ENCODE measurements around the gene RASSF4. TPM values are rescaled to one million over a fixed set of nuclear protein-coding genes. Genes with fewer than 3 reads are reported as not detected.

Gene RASSF4
- total RNA-seq, 4 donors from 2014 or later, result 1.7 to 22.5 (median 7.4) TPM

- H3K36me3 ChIP-seq, result no peaks in the 10 kb centered on the region
- no peaks in the 10 kb centered on the region for H3K27me3 ChIP-seq
- no peak overlapping the region for H3K4me3 ChIP-seq
- WGBS, 2 donors, result 70 to 90% methylated on average over 2 to 8 of the region's 10 CpGs
- peaks cover 38 to 84% (median 70%) of the 10 kb centered on the region in 3 donors for H3K4me1 ChIP-seq
- peak overlapping the region in 3 of 4 donors; percentile 62 to 81 (median 73) for H3K27ac ChIP-seq
- TF ChIP-seq POLR2A (IDR thresholded peaks at IDR 0.05), result no peak
- no peak for TF ChIP-seq CTCF (IDR thresholded peaks at IDR 0.05)
- H3K9me3 ChIP-seq, result no peaks in the 10 kb centered on the region
- DNase-seq, result no peak
- intact Hi-C loops (cut with DNase I), result no loop called here
Observed at GRCh38 chr10:44983895-44984278, 24.3 kb downstream of the RASSF4 start.

DNA sequence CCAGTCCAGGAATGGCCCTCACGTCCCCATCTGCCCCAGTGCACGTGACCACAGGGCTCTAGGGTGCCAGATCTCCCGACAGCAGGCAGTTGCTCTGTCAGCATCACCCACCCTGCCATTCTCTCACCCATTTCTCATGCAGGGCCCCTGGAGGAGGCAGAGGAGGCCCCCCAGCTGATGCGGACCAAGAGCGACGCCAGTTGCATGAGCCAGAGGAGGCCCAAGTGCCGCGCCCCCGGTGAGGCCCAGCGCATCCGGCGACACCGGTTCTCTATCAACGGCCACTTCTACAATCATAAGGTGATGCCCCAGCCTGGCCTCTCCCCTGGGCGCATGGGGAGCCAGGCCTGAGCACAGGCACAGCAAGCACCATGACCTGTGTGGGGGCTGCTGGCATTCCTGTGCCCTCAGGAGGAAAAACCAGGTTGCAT lies 25.1 kb downstream of the RASSF4 start:
- Histone ChIP-seq H3K4me3 (no peak overlapping the region), H3K4me1 (peaks cover 30 to 77% (median 62%) of the 10 kb centered on the region in 3 donors), H3K27ac (peak overlapping the region in 3 of 4 donors; percentile 62 to 75 (median 73)), H3K36me3 (peaks cover 0 to 5% (median 0%) of the 10 kb centered on the region in 3 donors), H3K9me3 (no peaks in the 10 kb centered on the region), H3K27me3 (no peaks in the 10 kb centered on the region)
- DNase-seq, result no peak
- intact Hi-C loops (cut with DNase I), result no loop called here
- no peak for TF ChIP-seq POLR2A (IDR thresholded peaks at IDR 0.05)
- no peak for TF ChIP-seq CTCF (IDR thresholded peaks at IDR 0.05)
- 95 to 100% methylated on average over 7 to 8 of the region's 15 CpGs for WGBS, 2 donors

- peaks cover 24 to 77% (median 58%) of the 10 kb centered on the region in 3 donors for H3K4me1 ChIP-seq
- DNase-seq, result no peak
- H3K36me3 ChIP-seq, result peaks cover 0 to 5% (median 0%) of the 10 kb centered on the region in 3 donors
- H3K27me3 ChIP-seq, result no peaks in the 10 kb centered on the region
- TF ChIP-seq CTCF (IDR thresholded peaks at IDR 0.05) (no peak), POLR2A (IDR thresholded peaks at IDR 0.05) (no peak)
- intact Hi-C loops (cut with DNase I), result no loop called here
- H3K27ac ChIP-seq, result peak overlapping the region in 3 of 4 donors; percentile 62 to 75 (median 73)
- H3K9me3 ChIP-seq, result no peaks in the 10 kb centered on the region
- H3K4me3 ChIP-seq, result no peak overlapping the region
- WGBS, 2 donors, result 57 to 82% methylated on average over 2 to 9 of the region's 9 CpGs
Observed at GRCh38 chr10:44985175-44985681, 25.6 kb downstream of the RASSF4 start.

GRCh38 chr10:44986179-44986578 lies 26.6 kb downstream of the RASSF4 start:
- TF ChIP-seq CTCF (IDR thresholded peaks at IDR 0.05), result no peak
- no peak for TF ChIP-seq POLR2A (IDR thresholded peaks at IDR 0.05)
- Histone ChIP-seq H3K9me3 (no peaks in the 10 kb centered on the region), H3K27me3 (no peaks in the 10 kb centered on the region), H3K27ac (peak overlapping the region in 3 of 4 donors; percentile 62 to 75 (median 73)), H3K4me3 (no peak overlapping the region), H3K4me1 (peaks cover 16 to 77% (median 58%) of the 10 kb centered on the region in 3 donors), H3K36me3 (peaks cover 0 to 5% (median 0%) of the 10 kb centered on the region in 3 donors)
- 83 to 88% methylated on average over 3 of the region's 3 CpGs for WGBS, 2 donors
- intact Hi-C loops (cut with DNase I), result no loop called here
- no peak for DNase-seq

- DNase-seq, result no peak
- no peaks in the 10 kb centered on the region for H3K9me3 ChIP-seq
- no peak overlapping the region for H3K4me3 ChIP-seq
- H3K36me3 ChIP-seq, result peaks cover 0 to 5% (median 0%) of the 10 kb centered on the region in 3 donors
- intact Hi-C loops (cut with DNase I), result no loop called here
- WGBS, 2 donors, result 60 to 74% methylated on average over 3 of the region's 3 CpGs
- peak overlapping the region in 3 of 4 donors; percentile 62 to 75 (median 73) for H3K27ac ChIP-seq
- no peaks in the 10 kb centered on the region for H3K27me3 ChIP-seq
- TF ChIP-seq CTCF (IDR thresholded peaks at IDR 0.05) (no peak), POLR2A (IDR thresholded peaks at IDR 0.05) (no peak)
- H3K4me1 ChIP-seq, result peaks cover 13 to 77% (median 57%) of the 10 kb centered on the region in 3 donors
Observed at GRCh38 chr10:44986670-44987069, 27.1 kb downstream of the RASSF4 start.

All from esophagus squamous epithelium (tissue), 5 donors.